ENCODE measurements around the gene ARRDC5.
"Not testable (repeated sequence)": the region's sequence is repeated elsewhere in the genome, so short reads cannot be mapped to it uniquely, and the experiment has no call there.

ARRDC5 gene

DNA sequence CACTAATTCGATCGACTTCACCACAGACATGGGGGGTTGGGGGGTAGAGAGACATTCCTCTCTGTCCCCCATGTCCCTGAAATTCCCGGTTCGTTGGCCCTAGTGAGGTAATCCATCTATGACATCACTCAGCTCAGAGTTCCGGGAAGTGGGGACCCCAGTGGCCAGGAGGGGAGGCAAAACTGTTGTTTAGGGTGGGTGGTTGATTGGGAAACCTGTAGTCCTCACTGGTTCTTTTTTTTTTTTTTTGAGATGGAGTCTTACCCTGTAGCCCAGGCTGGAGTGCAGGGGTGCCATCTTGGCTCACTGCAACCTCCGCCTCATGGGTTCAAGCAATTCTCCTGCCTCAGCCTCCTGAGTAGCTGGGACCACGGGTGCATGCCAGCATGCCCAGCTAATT, at the start of gene ARRDC5:
Gene ARRDC5 (minus strand): TSS at position 101 of the 400 bp plus-strand sequence. CDS start 71 bp downstream, at position 30.
- H3K9ac ChIP-seq (ENCODE audit: low read length in 2 of 2): no peak within 1 kb of the TSS
- H3K9me3 ChIP-seq (ENCODE audit: control insufficient read depth in 2 of 2, low read length in 2 of 2): no peaks in the 10 kb centered on the region
- no peaks in the 10 kb centered on the region for H3K4me1 ChIP-seq (ENCODE audit: control insufficient read depth, insufficient read depth, low read length)
- H3K27me3 ChIP-seq (ENCODE audit: control insufficient read depth in 1 of 2, insufficient read depth in 2 of 2, low read length in 2 of 2): no peaks in the 10 kb centered on the region
- no peak within 1 kb of the TSS for H3K27ac ChIP-seq (ENCODE audit: low read length)
- no peaks in the 10 kb centered on the region for H3K36me3 ChIP-seq (ENCODE audit: control insufficient read depth in 2 of 2, insufficient read depth in 2 of 2, low read length in 2 of 2)
- H3K4me3 ChIP-seq (ENCODE audit: low read length in 2 of 2): no peak within 1 kb of the TSS

GRCh38 chr19:4951656-4952055, 49.0 kb upstream of the ARRDC5 start:
- Histone ChIP-seq H3K27me3 (ENCODE audit: control insufficient read depth in 1 of 2, insufficient read depth in 2 of 2, low read length in 2 of 2) (no peaks in the 10 kb centered on the region), H3K9me3 (ENCODE audit: control insufficient read depth in 2 of 2, low read length in 2 of 2) (no peaks in the 10 kb centered on the region), H3K27ac (ENCODE audit: low read length) (no peak overlapping the region), H3K9ac (ENCODE audit: low read length in 2 of 2) (no peak overlapping the region), H3K36me3 (ENCODE audit: control insufficient read depth in 2 of 2, insufficient read depth in 2 of 2, low read length in 2 of 2) (no peaks in the 10 kb centered on the region), H3K4me3 (ENCODE audit: low read length in 2 of 2) (no peak overlapping the region), H3K4me1 (ENCODE audit: control insufficient read depth, insufficient read depth, low read length) (no peaks in the 10 kb centered on the region)

- H3K9ac ChIP-seq (ENCODE audit: low read length in 2 of 2); H3K27me3 ChIP-seq (ENCODE audit: control insufficient read depth in 1 of 2, insufficient read depth in 2 of 2, low read length in 2 of 2); H3K9me3 ChIP-seq (ENCODE audit: control insufficient read depth in 2 of 2, low read length in 2 of 2); H3K4me3 ChIP-seq (ENCODE audit: low read length in 2 of 2); H3K36me3 ChIP-seq (ENCODE audit: control insufficient read depth in 2 of 2, insufficient read depth in 2 of 2, low read length in 2 of 2); H3K4me1 ChIP-seq (ENCODE audit: control insufficient read depth, insufficient read depth, low read length); H3K27ac ChIP-seq (ENCODE audit: low read length): not testable (repeated sequence)
Observed at GRCh38 chr19:4950650-4951049, 48.0 kb upstream of the ARRDC5 start.

GRCh38 chr19:4941638-4942169, 39.0 kb upstream of the ARRDC5 start:
- H3K4me3 ChIP-seq (ENCODE audit: low read length in 2 of 2); H3K4me1 ChIP-seq (ENCODE audit: control insufficient read depth, insufficient read depth, low read length); H3K27me3 ChIP-seq (ENCODE audit: control insufficient read depth in 1 of 2, insufficient read depth in 2 of 2, low read length in 2 of 2); H3K27ac ChIP-seq (ENCODE audit: low read length); H3K36me3 ChIP-seq (ENCODE audit: control insufficient read depth in 2 of 2, insufficient read depth in 2 of 2, low read length in 2 of 2); H3K9me3 ChIP-seq (ENCODE audit: control insufficient read depth in 2 of 2, low read length in 2 of 2); H3K9ac ChIP-seq (ENCODE audit: low read length in 2 of 2): not testable (repeated sequence)

DNA sequence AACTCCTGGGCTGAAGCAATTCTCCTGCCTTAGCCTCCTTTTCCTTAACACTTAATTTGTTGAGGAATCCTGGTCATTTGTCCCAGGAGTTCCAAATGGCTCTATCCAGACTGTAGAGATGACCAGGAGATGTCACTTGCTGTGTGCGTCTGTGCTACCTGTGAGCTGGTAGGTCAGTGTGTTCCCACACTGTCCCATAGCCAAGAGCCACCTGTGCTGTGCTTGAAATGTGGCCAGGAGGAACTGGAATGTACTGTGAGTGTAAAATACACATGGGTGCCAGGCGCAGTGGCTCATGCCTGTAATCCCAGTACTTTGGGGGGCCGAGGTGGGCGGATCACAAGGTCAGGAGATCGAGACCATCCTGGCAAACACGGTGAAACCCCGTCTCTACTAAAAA, 36.8 kb upstream of the ARRDC5 start:
- H3K27me3 ChIP-seq (ENCODE audit: control insufficient read depth in 1 of 2, insufficient read depth in 2 of 2, low read length in 2 of 2): no peaks in the 10 kb centered on the region
- no peaks in the 10 kb centered on the region for H3K36me3 ChIP-seq (ENCODE audit: control insufficient read depth in 2 of 2, insufficient read depth in 2 of 2, low read length in 2 of 2)
- no peak overlapping the region for H3K9ac ChIP-seq (ENCODE audit: low read length in 2 of 2)
- H3K27ac ChIP-seq (ENCODE audit: low read length): no peak overlapping the region
- no peaks in the 10 kb centered on the region for H3K4me1 ChIP-seq (ENCODE audit: control insufficient read depth, insufficient read depth, low read length)
- no peak overlapping the region for H3K4me3 ChIP-seq (ENCODE audit: low read length in 2 of 2)
- no peaks in the 10 kb centered on the region for H3K9me3 ChIP-seq (ENCODE audit: control insufficient read depth in 2 of 2, low read length in 2 of 2)

GRCh38 chr19:4938461-4938860, 35.8 kb upstream of the ARRDC5 start:
- H3K36me3 ChIP-seq (ENCODE audit: control insufficient read depth in 2 of 2, insufficient read depth in 2 of 2, low read length in 2 of 2); H3K4me1 ChIP-seq (ENCODE audit: control insufficient read depth, insufficient read depth, low read length); H3K9me3 ChIP-seq (ENCODE audit: control insufficient read depth in 2 of 2, low read length in 2 of 2); H3K27ac ChIP-seq (ENCODE audit: low read length); H3K27me3 ChIP-seq (ENCODE audit: control insufficient read depth in 1 of 2, insufficient read depth in 2 of 2, low read length in 2 of 2); H3K4me3 ChIP-seq (ENCODE audit: low read length in 2 of 2); H3K9ac ChIP-seq (ENCODE audit: low read length in 2 of 2): not testable (repeated sequence)

- Histone ChIP-seq H3K9me3 (ENCODE audit: control insufficient read depth in 2 of 2, low read length in 2 of 2) (no peaks in the 10 kb centered on the region), H3K27ac (ENCODE audit: low read length) (no peak overlapping the region), H3K4me3 (ENCODE audit: low read length in 2 of 2) (no peak overlapping the region), H3K4me1 (ENCODE audit: control insufficient read depth, insufficient read depth, low read length) (no peaks in the 10 kb centered on the region), H3K36me3 (ENCODE audit: control insufficient read depth in 2 of 2, insufficient read depth in 2 of 2, low read length in 2 of 2) (no peaks in the 10 kb centered on the region), H3K9ac (ENCODE audit: low read length in 2 of 2) (no peak overlapping the region), H3K27me3 (ENCODE audit: control insufficient read depth in 1 of 2, insufficient read depth in 2 of 2, low read length in 2 of 2) (no peaks in the 10 kb centered on the region)
Observed at GRCh38 chr19:4937060-4937459, 34.4 kb upstream of the ARRDC5 start.

DNA sequence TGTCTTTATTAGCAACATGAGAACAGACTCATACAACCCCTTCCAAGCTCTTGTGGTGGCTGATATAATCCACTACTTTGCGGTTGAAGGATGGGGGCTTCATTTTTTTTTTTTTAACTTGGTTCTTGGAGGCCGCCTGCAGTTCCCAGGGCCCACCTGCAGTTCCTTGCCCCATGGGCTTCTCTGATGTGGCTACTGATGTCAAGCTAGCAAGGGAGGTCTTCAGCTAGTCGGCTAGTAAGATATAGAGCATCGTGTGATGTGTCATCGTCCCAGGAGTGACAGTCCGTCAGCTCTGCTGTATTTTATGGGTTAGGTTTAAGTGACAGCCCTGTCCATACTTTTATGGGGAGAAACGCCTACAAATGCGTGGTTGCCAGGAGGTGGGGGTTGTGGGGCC, 32.7 kb upstream of the ARRDC5 start:
- no peak overlapping the region for H3K4me3 ChIP-seq (ENCODE audit: low read length in 2 of 2)
- H3K27ac ChIP-seq (ENCODE audit: low read length): no peak overlapping the region
- H3K27me3 ChIP-seq (ENCODE audit: control insufficient read depth in 1 of 2, insufficient read depth in 2 of 2, low read length in 2 of 2): no peaks in the 10 kb centered on the region
- H3K36me3 ChIP-seq (ENCODE audit: control insufficient read depth in 2 of 2, insufficient read depth in 2 of 2, low read length in 2 of 2): no peaks in the 10 kb centered on the region
- H3K9ac ChIP-seq (ENCODE audit: low read length in 2 of 2): no peak overlapping the region
- H3K4me1 ChIP-seq (ENCODE audit: control insufficient read depth, insufficient read depth, low read length): no peaks in the 10 kb centered on the region
- no peaks in the 10 kb centered on the region for H3K9me3 ChIP-seq (ENCODE audit: control insufficient read depth in 2 of 2, low read length in 2 of 2)

DNA sequence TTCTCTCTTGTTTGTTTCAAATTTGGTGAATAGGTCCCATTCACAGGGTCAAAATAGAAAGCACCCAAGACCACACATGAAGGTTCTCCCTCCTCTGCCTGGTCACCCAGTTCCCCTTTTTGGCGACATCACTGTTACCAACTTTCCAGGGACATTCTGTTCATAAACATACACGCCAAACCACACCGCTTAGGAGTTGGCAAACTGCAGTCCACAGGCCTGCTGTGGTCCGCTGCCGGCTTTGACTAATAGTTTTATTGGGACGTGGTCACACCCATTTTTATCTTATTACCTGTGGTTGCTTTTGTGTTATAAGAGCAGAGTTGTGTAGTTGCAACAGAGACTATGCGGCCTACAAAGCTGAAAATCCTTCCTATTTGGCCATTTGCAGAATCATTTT, 30.8 kb upstream of the ARRDC5 start:
- no peaks in the 10 kb centered on the region for H3K36me3 ChIP-seq (ENCODE audit: control insufficient read depth in 2 of 2, insufficient read depth in 2 of 2, low read length in 2 of 2)

GRCh38 chr19:4932711-4933110, 30.0 kb upstream of the ARRDC5 start:
- Histone ChIP-seq H3K36me3 (ENCODE audit: control insufficient read depth in 2 of 2, insufficient read depth in 2 of 2, low read length in 2 of 2) (no peaks in the 10 kb centered on the region), H3K9ac (ENCODE audit: low read length in 2 of 2) (no peak overlapping the region), H3K27me3 (ENCODE audit: control insufficient read depth in 1 of 2, insufficient read depth in 2 of 2, low read length in 2 of 2) (no peaks in the 10 kb centered on the region), H3K4me1 (ENCODE audit: control insufficient read depth, insufficient read depth, low read length) (no peaks in the 10 kb centered on the region), H3K9me3 (ENCODE audit: control insufficient read depth in 2 of 2, low read length in 2 of 2) (no peaks in the 10 kb centered on the region), H3K4me3 (ENCODE audit: low read length in 2 of 2) (no peak overlapping the region), H3K27ac (ENCODE audit: low read length) (no peak overlapping the region)

More for the DNA sequence above, 30.8 kb upstream of the ARRDC5 start:
- Histone ChIP-seq H3K9ac (ENCODE audit: low read length in 2 of 2) (no peak overlapping the region), H3K4me1 (ENCODE audit: control insufficient read depth, insufficient read depth, low read length) (no peaks in the 10 kb centered on the region), H3K9me3 (ENCODE audit: control insufficient read depth in 2 of 2, low read length in 2 of 2) (no peaks in the 10 kb centered on the region), H3K27me3 (ENCODE audit: control insufficient read depth in 1 of 2, insufficient read depth in 2 of 2, low read length in 2 of 2) (no peaks in the 10 kb centered on the region), H3K27ac (ENCODE audit: low read length) (no peak overlapping the region), H3K4me3 (ENCODE audit: low read length in 2 of 2) (no peak overlapping the region)

DNA sequence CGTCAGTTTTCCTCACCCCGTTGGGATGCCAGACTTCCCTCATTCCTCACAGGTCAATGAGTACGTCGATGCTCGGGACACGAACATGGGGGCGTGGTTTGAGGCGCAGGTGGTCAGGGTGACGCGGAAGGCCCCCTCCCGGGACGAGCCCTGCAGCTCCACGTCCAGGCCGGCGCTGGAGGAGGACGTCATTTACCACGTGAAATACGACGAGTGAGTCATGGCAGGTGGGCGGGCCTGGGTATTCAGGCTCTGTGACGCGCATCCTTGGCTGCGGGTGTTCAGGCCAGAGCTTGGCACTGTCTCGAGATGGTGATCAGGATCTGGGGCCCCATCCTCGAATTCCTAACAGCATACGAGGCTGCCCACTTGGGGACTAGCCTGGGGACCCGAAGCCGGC, 28.0 kb upstream of the ARRDC5 start:
- Histone ChIP-seq H3K27ac (ENCODE audit: low read length) (no peak overlapping the region), H3K27me3 (ENCODE audit: control insufficient read depth in 1 of 2, insufficient read depth in 2 of 2, low read length in 2 of 2) (no peaks in the 10 kb centered on the region)

More for the DNA sequence above, 28.0 kb upstream of the ARRDC5 start:
- H3K4me1 ChIP-seq (ENCODE audit: control insufficient read depth, insufficient read depth, low read length): no peaks in the 10 kb centered on the region
- H3K36me3 ChIP-seq (ENCODE audit: control insufficient read depth in 2 of 2, insufficient read depth in 2 of 2, low read length in 2 of 2): no peaks in the 10 kb centered on the region
- no peak overlapping the region for H3K4me3 ChIP-seq (ENCODE audit: low read length in 2 of 2)
- no peak overlapping the region for H3K9ac ChIP-seq (ENCODE audit: low read length in 2 of 2)
- no peaks in the 10 kb centered on the region for H3K9me3 ChIP-seq (ENCODE audit: control insufficient read depth in 2 of 2, low read length in 2 of 2)

Data from stomach smooth muscle (tissue), 2 donors.